Measurements from ENCODE around the gene ZMIZ1.

The ZMIZ1 gene

DNA sequence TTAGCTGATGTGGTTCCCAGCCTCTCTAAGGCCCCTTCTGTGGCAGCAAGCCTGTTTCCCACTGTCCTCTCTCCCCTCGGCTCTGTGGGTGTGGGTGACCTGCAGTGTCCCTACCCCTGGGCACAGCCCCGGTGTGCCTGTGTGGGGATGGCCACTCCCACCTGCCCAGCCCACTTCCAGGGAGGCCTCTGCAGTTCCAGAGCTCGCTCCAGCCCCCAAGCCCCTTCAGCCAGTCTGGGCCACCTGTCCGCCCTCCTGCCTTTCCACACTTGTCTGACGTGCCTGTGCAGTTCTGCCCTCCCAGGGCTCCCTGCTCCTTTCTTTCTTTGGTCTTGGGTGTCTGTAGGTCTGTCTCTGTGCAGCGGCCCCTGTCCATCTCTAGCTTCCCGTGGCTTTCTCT is 151.5 kb downstream of the ZMIZ1 start:
- no peak for DNase-seq

DNA sequence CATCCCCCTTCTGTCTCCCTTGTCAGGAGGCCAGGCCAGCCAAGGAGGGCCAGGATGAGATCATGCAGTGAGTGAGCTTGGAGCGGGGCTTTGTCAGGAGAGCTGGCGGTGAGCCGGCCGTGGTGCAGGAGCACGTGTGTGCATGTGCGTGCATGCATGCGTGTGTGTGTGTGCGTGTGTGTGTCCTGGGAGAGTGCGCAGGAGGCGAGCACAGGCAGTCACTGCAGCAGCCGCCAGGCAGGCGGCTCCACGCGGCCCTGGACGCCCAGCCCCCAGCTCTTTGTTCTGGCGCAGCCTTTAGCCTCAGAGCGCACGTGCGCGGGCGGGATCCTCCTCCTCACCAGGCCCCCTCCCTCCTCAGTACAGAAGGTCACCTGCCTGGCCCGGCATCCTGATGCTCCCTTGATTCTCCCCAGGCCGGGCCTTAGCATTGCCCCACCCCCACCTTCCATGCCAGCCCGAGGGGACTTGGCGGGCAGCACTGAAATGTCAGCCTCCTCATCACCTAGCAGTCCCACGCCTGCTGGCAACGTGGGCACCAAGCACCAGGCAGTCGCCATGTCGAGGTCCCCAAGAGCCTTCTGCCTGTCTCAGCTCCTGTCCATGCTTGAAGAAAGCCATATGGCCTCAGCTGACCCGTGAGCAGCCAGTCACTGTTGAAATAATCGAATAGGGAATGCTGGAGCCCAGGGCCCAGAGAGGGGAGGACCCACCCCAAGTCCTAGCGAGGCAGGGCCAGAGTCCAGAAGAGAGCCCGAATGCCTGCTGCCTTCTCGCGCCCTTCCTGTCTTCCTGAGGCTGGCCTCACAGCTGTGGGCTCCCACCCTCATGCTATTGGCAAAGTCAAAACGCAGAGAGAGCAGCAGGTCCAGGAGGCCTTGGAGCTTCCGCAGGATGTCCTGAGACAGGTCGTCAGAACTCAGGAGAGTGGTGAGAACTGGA is 152.6 kb downstream of the ZMIZ1 start:
- no peak for DNase-seq

DNA sequence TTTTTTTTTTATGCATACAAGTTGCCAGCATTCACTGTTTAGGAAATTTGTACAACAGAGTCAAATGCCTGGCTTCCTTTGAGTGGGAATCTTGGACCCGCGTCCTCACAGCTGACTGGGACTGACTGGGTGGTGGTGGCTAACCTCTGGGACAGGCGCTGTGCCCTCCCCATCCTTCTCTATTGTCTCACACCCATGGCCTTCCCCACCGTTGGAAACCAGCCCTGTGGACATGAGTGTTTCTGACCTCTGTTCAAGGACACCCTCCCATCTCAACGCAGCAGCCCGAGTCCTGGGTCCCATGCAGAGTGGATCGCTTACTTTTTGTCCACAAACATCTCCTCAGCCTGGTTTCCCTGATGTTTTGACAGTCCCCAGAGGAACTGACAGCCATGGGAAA is 153.4 kb downstream of the ZMIZ1 start:
- no peak for DNase-seq

DNA sequence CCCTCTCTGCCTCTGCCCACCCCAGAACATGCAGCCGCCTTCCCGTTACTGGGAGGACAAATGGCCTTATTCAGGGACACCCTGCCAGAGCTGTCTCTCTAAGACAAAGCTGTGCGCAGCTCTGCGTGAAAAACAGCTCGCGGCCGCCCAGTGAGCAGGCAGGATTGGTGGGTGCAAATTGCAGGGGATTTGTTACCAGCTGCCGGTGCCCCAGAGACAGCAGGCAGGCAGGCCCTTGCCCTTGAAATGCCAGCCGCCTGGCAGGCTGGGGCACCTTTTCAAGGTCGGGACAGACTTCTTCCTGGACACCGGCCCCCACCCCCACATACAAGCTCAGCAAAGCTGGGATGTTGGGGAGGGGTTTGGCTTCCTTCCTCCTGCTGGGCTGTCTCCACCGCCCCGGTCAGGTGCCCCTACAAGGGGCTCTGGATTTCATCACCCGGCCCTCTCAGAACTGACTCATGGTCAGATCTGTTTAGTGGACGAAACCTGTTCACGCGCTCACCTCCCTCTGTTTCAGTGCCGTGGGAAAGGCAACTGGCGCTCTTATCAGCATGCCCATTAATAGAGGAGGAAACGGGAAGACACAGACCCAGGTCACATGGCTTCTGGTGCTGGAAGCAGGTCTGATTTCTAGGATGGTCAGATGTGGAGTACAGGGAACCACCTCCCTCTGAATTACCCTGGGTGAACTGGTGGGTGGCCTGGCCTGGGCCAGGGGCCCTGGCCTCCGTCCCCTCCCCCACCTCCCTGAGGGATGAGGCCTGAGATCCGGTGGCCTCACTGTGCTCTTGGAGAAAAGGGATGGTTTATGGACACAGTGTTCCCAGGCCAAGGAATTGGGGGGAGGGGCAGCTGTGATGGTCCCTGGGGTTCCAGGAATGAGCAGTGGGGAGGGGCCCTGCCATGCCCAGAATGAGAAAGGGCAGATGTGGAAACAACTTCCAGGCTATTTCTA is 154.6 kb downstream of the ZMIZ1 start:
- DNase-seq: no peak

DNA sequence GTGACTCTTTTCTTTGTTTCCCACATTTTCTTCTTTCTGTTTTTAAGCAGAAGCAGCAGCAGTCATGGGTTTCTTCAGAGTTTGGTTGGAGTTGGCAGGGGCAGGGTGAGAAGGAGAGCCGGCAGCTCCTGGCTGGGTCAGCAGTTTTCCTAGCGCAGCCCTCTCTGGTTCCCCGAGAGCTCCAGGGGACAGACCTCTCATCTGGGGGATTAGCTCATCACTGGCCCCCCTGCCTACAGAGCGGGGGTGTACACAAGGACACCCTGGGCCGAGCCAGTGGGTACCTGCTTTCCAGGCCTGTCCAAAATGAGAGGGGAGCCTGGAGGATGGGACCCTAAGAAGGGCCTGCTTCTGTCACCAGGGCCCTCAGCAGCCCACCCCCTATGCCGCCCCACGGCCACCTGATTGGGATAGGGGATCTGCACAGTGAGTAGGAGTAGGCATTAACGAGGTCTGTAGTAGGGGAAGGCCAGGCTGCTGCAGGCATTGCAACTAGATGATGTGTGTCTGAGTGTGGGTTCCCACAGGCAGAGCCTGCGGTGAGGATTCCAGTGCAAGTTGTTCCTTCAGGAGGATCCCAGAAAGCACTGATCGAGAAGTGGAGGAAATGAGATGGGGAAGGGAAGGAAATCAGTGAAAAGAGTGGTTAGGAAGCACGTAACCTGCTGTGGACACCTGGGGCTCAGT is 155.6 kb downstream of the ZMIZ1 start:
- DNase-seq: no peak

DNA sequence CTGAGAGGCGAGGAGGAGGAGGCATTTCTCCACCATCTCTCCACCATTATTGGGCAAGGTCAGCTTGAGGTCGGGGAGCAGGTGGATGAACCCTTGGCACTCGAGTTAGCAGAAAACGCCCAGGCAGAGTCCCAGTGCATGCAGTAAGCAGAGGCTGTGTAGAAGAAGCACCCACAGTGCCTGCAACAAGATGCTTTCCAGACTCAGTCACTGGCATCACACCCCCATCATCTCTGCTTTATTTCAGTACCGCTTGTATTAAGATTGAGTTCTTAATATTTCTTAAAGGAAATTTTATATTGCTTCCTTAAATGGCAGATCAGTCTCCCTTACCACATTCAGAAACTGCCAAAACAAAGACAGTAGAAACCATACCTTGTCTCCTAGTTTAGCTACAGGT is 156.2 kb downstream of the ZMIZ1 start:
- DNase-seq: no peak

DNA sequence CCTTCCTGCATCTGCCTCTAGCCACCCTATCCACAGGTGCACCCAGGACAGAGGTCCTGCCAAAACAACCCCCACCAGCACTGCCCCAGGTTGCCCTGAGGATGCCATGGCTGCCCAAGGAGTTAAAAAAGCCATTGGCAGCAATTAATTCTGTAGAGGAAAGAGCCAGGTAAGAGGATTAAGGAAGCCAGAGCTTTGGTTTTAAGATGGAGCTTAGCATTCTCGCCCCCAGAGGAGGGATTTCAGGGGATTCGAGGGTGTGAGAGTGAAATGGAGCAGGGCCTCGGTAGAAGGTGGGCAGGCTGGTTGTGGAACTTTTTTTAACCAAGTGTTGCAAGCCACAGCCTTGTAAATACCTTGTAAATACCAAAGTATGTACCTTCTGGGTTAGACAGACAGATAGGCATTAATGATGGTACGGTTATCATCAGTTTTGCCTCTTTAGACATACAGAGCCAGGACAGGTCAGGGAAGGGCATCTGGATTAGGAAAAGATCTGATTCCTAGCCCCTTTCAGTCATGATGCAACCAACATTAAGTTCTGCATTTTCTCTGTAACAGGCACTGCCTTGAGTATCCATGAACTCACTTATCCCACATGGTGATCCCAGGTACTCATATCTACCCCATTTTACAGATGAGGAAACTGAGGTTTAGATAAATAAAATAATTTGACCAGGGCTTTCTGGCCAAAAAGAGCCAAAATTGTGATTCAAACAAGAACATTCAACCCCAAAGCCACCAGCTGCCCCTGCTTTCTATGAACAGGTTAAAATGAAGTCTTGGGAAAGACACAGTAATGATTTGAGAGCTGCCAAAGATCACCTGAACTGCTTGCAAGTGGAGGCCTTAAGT is 157.9 kb downstream of the ZMIZ1 start:
- DNase-seq: no peak

DNA sequence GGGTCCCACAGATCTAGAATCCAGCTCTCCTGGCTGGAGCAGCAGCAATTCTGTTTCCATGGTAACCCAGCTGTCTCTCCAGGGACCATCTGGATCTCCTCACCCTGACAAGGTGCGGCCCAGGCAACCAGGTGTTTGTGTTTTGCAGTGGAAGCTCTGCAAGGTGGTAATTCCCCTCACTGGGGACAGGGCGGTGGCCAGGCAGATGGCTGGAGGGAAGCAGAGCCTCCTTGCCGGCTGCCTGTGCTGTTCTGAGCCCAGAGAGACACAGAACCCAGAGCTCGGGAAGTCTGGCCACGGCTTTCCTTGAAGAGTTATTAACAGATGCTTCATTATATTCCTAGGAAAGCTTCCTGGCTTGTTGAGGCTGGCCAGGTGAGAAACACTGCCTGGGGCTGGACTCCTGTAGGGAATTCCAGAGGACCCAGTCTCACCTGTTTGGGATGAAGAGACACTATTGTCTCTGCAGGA is 160.3 kb downstream of the ZMIZ1 start:
- DNase-seq: no peak

DNA sequence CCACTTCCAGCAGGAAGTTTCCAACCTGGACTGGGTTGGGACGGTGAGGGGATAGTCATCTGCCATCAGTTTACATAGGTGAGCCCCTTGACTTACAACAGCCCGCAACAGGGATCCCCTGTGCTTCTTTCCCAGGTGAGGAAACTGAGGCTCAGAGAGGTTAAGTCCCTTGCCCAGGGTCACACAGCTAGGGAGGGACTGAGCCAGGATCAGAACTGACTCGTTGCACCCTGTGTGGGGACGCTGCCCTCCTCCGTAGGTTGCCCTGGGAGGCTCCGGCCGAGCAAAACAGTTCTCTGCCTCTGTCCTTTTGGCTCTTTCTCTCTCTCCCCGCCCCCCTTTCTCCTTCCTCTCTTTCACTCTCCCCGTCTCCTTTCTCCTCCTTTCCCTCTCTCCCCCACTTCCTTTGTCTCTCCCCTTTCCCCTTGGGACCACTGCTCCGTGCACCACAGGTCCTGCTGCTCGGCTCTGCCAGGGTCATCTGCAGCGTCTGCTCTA is 161.1 kb downstream of the ZMIZ1 start:
- DNase-seq: no peak

DNA sequence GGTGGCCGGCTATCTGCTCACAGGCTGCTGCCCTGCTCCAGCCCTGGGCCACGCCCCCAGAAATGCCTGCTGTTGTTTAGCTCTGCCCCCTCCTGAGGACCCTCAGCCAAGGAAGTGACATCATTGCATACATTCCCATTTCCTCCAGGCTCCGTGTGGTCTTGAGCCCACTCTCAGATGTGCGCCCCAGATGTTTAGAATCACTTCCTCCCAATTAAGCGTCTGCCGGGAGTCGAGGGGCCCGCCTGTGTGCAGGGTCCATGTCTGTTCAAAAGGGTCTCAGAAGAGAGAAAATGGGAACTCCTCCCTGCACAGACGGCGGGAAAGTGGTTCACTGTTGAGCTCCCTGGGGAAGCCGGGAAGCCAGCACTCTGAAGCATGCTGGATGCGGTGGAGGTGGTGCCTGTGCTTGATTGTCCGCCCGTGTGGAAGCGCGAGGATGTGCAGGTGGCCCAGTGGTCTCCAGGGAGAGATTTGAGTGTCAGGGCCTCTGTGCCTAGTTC is 161.6 kb downstream of the ZMIZ1 start:
- DNase-seq: no peak

DNA sequence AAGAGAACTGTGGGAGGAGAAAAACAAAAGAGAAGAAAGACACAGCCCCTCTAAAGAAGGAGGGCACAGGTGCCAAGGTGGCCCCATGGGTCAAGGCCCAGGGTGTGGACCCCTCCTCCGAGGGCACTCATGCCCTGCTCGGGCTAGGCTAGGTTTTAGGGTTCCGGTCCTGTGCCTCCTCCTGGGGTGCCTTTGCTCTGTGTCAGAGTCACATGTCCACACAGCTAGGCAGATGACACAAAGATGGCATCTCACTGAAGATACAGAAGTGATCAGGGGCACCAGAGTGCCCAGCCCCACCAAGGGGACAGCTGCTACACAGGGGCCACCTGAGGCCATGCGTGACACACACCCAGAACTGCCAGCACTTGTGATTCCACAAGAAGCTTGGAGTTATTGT is 162.1 kb downstream of the ZMIZ1 start:
- DNase-seq: no peak

DNA sequence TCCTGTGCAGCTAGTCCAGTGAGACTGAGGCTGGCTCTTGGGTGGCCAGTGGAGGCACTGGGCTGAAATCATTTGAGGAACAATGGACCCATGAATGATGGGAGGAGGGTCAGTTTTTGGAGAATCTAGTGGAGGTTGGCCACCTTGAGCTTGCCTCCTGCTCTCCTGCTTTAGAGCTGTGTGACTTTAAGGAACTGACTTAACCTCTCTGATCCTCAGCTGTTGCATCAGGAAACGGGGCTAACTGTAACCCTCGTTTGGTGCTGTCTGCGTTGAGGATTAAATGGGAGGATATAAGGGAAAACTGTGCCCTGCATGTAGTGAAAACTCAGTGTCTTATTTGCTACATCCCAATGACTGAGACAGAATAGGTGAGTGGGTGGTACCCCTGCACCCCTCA is 163.1 kb downstream of the ZMIZ1 start:
- no peak for DNase-seq

DNA sequence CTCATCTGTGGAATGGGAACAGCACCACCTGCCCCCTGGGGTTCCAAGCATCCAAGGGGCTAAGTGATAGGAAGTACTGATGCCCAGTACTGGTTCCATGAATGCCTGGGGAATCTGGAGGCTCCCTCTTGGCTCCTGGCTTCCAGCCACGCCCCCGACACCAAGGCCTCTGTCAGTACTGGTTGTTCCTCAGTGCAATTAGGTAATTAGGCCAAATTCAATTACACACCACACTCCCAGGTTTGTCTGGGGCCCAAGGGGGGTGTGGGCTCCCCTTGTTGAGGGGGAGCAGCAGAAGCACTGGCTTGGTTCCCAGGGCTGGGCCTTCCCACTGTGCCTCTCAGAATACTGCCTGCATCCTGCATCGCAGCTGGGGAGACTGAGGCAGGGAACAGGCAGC is 164.1 kb downstream of the ZMIZ1 start:
- no peak for DNase-seq

DNA sequence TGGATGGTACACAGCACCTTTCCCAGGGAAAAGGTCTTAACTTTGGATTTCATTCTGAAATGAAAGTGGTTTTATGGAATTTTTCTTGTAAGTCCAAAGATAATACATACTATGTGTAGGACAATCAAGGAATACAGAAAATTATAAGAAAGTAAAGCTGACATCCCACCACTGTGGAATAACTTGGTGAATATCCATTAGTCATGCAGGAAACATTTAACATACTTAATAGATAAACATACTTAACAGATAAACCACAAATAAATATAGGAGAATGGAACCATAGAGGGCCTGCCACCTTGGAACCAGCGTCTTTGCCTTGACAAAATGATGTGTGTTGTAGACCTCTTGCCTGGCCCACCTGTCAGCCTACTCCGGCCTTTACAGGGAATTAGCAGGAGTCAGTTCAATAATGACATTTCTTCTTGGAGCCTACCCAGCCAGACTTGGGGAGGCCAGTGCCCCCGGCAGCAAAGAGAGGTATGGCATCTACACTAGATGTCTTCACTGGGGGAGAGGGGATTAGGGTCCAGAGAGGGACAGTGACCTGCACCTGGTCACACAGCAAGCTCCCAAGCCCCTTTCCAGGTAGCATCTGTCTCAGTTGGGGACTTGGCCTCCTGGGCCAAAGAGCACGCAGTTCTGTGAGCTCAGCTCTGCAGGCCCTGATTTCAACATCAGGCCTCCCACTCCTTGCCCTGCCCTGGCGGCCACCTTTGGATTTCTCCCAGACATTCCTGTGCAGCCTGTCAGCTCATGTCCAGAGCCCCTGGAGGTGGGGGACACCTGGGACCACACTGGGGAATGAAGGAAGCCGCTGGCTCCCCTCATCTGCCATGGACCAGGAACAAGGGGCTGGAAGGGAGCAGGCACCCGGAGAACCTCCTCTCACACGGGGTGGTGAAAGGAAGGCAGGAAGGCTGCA is 165.9 kb downstream of the ZMIZ1 start:
- DNase-seq: no peak

DNA sequence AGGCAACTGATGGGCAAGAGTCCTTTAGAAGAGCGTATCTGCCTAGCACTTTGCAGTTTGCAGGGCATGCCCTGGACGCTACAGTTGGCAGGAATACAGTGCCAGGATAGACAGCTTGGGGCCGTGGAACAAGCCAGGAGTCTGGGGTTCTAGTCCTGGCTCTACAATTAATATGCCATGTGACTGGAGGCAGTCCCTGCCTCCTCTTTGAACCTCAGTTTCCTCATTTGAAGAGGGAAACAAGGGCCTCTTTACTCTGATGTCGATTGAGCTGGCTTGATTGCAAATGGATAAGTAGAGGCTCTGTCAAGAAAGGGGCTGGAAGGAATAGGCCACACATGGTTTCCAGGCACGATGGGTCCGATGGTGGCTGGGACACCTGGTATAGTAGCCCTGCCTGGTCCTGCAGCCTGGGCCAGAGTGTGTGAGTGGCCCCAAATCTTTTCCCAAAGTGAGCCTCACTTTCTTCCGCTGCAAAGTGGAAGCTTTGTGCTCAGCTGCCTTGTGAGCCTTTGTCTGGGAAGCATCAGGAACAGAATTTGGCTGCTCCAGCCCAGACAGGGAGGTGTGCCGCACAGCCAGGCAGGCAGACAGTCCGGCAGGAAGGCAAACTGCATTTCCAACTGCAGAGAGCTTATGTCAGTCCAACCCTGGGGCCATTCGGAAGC is 167.1 kb downstream of the ZMIZ1 start:
- no peak for DNase-seq

DNA sequence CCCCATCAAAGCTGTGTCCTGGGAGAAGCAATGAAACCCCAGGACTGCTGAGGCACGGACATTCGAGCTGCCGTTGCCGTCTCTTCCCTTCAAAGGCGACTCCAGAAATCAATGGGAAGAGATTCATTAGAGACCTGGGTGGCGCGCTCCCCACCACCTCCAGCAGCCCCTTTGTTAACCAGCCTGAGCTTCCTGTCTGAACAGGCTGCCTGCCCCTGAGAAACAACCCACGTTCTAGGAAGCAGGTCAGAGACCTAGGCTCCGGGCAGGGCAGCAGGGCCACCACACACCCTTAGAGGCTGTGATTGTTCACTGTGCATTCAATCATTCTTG is 167.6 kb downstream of the ZMIZ1 start:
- no peak for DNase-seq

DNA sequence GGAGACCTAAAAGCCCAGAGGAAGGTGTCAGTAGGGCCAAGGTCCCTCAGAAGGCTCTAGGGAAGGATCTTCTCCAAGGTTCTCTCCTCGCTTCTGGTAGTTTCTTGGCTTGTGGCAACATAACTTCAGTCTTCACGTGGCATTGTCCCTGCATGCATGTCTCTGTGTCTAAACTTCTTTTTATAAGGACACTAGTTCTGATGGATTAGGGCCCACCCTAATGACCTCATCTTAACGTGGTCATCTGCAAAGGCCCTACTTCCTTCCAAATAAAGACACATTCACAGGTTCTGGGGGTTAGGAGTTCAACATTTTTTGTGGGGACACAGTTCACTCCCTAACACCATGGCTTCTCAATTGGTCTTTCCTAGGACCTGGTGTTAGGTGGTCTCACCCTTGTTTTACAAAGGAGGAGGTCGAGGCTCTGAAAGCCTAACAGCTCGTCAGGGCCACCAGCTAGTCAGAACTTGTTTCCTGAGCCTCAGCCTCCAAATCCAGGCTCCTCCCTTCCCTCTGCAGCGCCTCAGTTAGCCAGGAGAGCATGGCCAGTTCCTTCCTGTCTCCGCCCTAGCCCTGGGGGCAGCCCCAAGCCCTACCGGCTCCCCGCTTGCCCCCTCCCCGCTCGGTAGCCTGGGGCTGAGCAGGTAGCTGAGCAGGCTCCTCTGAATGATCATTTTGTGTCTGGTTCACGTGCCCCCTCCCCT is 168.8 kb downstream of the ZMIZ1 start:
- no peak for DNase-seq

DNA sequence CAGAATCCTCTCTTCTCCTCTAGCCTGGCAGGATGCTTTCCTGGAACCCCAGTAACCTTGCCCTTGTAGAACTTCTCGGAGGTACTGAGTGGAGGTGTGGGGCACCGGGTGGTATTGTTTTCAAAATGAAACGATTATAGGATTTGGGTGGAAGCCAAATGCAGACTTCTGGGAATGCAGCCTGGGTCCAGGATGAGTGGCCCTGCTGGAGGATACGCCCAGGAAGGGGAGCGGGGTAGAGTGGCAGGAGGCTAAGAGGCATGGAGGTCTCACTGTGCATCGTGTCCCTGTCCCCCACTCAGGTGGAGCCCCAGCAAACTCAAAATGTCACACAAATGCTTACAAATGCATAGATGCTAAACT is 169.4 kb downstream of the ZMIZ1 start:
- DNase-seq: no peak

DNA sequence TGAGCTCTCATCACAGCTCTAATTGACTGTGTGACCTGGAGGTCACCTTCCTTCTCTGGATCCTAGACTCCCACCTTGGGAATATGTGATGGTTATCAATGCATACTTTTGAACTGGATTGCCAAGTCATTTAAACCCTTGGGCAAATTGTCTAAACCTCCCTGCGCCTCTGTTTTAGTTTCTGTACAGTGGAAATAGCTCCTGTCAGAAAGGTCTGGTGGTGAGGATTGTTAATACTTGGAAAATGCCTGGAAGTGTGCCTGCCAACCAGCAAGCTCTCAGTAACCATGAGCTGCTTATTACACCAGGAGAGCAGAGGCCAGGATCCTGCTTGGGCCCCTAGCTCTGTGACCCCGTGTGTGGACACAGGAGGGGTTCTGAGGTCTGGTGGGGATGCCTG is 169.8 kb downstream of the ZMIZ1 start:
- no peak for DNase-seq
